ENCODE measurements around the gene AMER3.

- TF ChIP-seq CTCF (IDR thresholded peaks at IDR 0.05) (no peak), POLR2A (IDR thresholded peaks at IDR 0.05) (no peak), POLR2AphosphoS5 (IDR thresholded peaks at IDR 0.05) (no peak)
Measured at GRCh38 chr2:130754811-130755210, 529 bp upstream of the AMER3 start.
